PC-3 (cell line): ENCODE measurements around the gene AFF1. TPM values are rescaled to one million over a fixed set of nuclear protein-coding genes. Genes with fewer than 3 reads are reported as not detected.

Source experiments
- ATAC-seq: fragments of 200-7000 bp; cut with Tn5 transposase; 2 replicates; pipeline ENCODE4 v1.9.1; 2020; ENCODE audit warnings: mild to moderate bottlenecking, moderate library complexity
- BruUV-seq: library from RNA; stranded (reverse); fragments of 400-500 nt; replicated peaks from 2 replicates; lab custom pipeline; 2021; lab: Mats Ljungman, UMichigan
- CTCF ChIA-PET: fragments of 300-600 bp; sonication (Branson Sonifier 250); formaldehyde crosslinking; loops from one replicate; lab custom pipeline; 2022; ENCODE audit warnings: antibody characterized with exemption; lab: Charles Lee
- POLR2A ChIA-PET: fragments of 300-600 bp; sonication (Branson Sonifier 250); formaldehyde crosslinking; loops from one replicate; lab custom pipeline; 2022; ENCODE audit warnings: antibody characterized with exemption; ENCODE audit not compliant: unreplicated experiment; lab: Charles Lee
- DNase-seq: peaks from one replicate; pipeline ENCODE4 v3.0.0-alpha.2; 2015
- H2AFZ ChIP-seq: fragments of 300-600 bp; sonication (generic); 2 replicates; pipeline ENCODE4 v1.6.0; 2016; ENCODE audit warnings: antibody characterized with exemption, low read length
- H3F3A ChIP-seq: fragments of 300-600 bp; sonication (generic); one replicate; pipeline ENCODE4 v1.6.0; 2017; ENCODE audit warnings: antibody characterized with exemption, low read length, control low read depth, mild to moderate bottlenecking; ENCODE audit not compliant: unreplicated experiment
- H3K27ac ChIP-seq: fragments of 300-600 bp; sonication (generic); 2 replicates; pipeline ENCODE4 v1.5.1; 2016; ENCODE audit warnings: mild to moderate bottlenecking, low read length
- H3K27me3 ChIP-seq: fragments of 300-600 bp; sonication (generic); 2 replicates; pipeline ENCODE4 v1.6.1; 2016; ENCODE audit warnings: low read length, mixed read lengths
- H3K36me3 ChIP-seq: fragments of 300-600 bp; sonication (generic); 2 replicates; pipeline ENCODE4 v1.6.1; 2016; ENCODE audit warnings: low read depth, mixed run types, low read length, mixed read lengths
- H3K4me1 ChIP-seq: fragments of 300-600 bp; sonication (generic); 2 replicates; pipeline ENCODE4 v1.5.1; 2016; ENCODE audit warnings: low read length; ENCODE audit not compliant: insufficient read depth
- H3K4me2 ChIP-seq: fragments of 300-600 bp; sonication (generic); 2 replicates; pipeline ENCODE4 v1.6.0; 2016; ENCODE audit warnings: low read length
- H3K4me3 ChIP-seq: fragments of 300-600 bp; sonication (generic); 2 replicates; pipeline ENCODE4 v1.5.1; 2016; ENCODE audit warnings: mild to moderate bottlenecking, low read length, mixed read lengths
- H3K79me2 ChIP-seq: fragments of 300-600 bp; sonication (generic); 2 replicates; pipeline ENCODE4 v1.6.1; 2017; ENCODE audit warnings: low read length, mixed read lengths
- H3K9ac ChIP-seq: fragments of 300-600 bp; sonication (generic); 2 replicates; pipeline ENCODE4 v1.6.0; 2016; ENCODE audit warnings: mild to moderate bottlenecking, low read length
- H3K9me2 ChIP-seq: fragments of 300-600 bp; sonication (generic); replicated peaks from 2 replicates; pipeline ENCODE4 v1.6.1; 2016; ENCODE audit warnings: mixed run types, low read length, mixed read lengths
- H3K9me3 ChIP-seq: fragments of 300-600 bp; sonication (generic); 2 replicates; pipeline ENCODE4 v1.6.1; 2016; ENCODE audit warnings: low read length, mixed read lengths
- H4K20me1 ChIP-seq: fragments of 300-600 bp; sonication (generic); 2 replicates; pipeline ENCODE4 v1.6.1; 2016; ENCODE audit warnings: low read length, mixed read lengths
- CTCF ChIP-seq: fragments of 300-600 bp; sonication (generic); conservative IDR thresholded peaks from 2 replicates; pipeline ENCODE4 v1.5.1; 2017; ENCODE audit warnings: antibody characterized with exemption, low read depth, mild to moderate bottlenecking, low read length
- EZH2 ChIP-seq: fragments of 300-600 bp; sonication (generic); IDR thresholded peaks from one replicate; pipeline ENCODE4 v1.6.1; 2017; ENCODE audit warnings: antibody characterized with exemption, mild to moderate bottlenecking, low read length; ENCODE audit not compliant: unreplicated experiment
- EZH2phosphoT487 ChIP-seq: fragments of 300-600 bp; sonication (generic); IDR thresholded peaks from 2 replicates; pipeline ENCODE4 v1.6.1; 2018; ENCODE audit warnings: mild to moderate bottlenecking, antibody characterized with exemption, low read length, borderline replicate concordance
- intact Hi-C: fragments of 100-400 bp; cut with micrococcal nuclease; formaldehyde crosslinking; loops from 2 replicates; pipeline ENCODE4 v1.9.0; 2023
- total RNA-seq: library from RNA; depleted of rRNA; stranded (reverse); fragments of >200 nt; gene quantifications from 2 replicates; pipeline ENCODE4 v1.2.3, GENCODE V29; 2014

Gene AFF1
- total RNA-seq, 1 experiment from 2014 or later = 8.1 TPM

- peaks cover 19% of the 10 kb centered on the region; the same call in 1 of the 2 replicates for H3K36me3 ChIP-seq
- TF ChIP-seq EZH2phosphoT487 = no peak
- TF ChIP-seq EZH2 = no peak
- TF ChIP-seq CTCF = no peak
- BruUV-seq = no TSS peak
- H3K4me3 ChIP-seq = no peak overlapping the region
- no peaks in the 10 kb centered on the region for H3K4me1 ChIP-seq
- no peaks in the 10 kb centered on the region for H3K9me2 ChIP-seq
- H3K79me2 ChIP-seq = no peaks in the 10 kb centered on the region
- no peaks in the 10 kb centered on the region for H4K20me1 ChIP-seq
- no peak overlapping the region for H3K9ac ChIP-seq
- ATAC-seq (no peak), DNase-seq (no peak)
- no peak overlapping the region for H3K4me2 ChIP-seq
- no peaks in the 10 kb centered on the region for H3F3A ChIP-seq
- ChIA-PET POLR2A (no interaction called here), CTCF (no interaction called here)
- H3K27ac ChIP-seq = no peak overlapping the region
- H3K9me3 ChIP-seq = no peaks in the 10 kb centered on the region
- no peak overlapping the region for H2AFZ ChIP-seq
- intact Hi-C loops = no loop called here
- H3K27me3 ChIP-seq = no peaks in the 10 kb centered on the region
Measured at GRCh38 chr4:87130985-87131703, 196.3 kb downstream of the AFF1 start.

- TF ChIP-seq EZH2phosphoT487 (no peak), CTCF (no peak), EZH2 (no peak)
- H3K36me3 ChIP-seq = peaks cover 20% of the 10 kb centered on the region; the same call in 1 of the 2 replicates
- CTCF ChIA-PET = no interaction called here
- no peak for ATAC-seq
- no peaks in the 10 kb centered on the region for H3F3A ChIP-seq
- H3K4me3 ChIP-seq = no peak overlapping the region
- H3K4me1 ChIP-seq = no peaks in the 10 kb centered on the region
- H3K9me3 ChIP-seq = no peaks in the 10 kb centered on the region
- intact Hi-C loops = no loop called here
- no peak overlapping the region for H3K4me2 ChIP-seq
- H3K27me3 ChIP-seq = no peaks in the 10 kb centered on the region
- DNase-seq = no peak
- H3K79me2 ChIP-seq = no peaks in the 10 kb centered on the region
- BruUV-seq = no TSS peak
- H3K9me2 ChIP-seq = no peaks in the 10 kb centered on the region
- no peak overlapping the region for H3K9ac ChIP-seq
- POLR2A ChIA-PET = no interaction called here
- no peaks in the 10 kb centered on the region for H4K20me1 ChIP-seq
- no peak overlapping the region for H3K27ac ChIP-seq
- H2AFZ ChIP-seq = no peak overlapping the region
Measured at GRCh38 chr4:87132035-87132434, 197.2 kb downstream of the AFF1 start.

GRCh38 chr4:87133183-87133582 is 198.4 kb downstream of the AFF1 start:
- no peaks in the 10 kb centered on the region for H3K4me1 ChIP-seq
- no peak overlapping the region for H3K4me3 ChIP-seq
- no peaks in the 10 kb centered on the region for H3F3A ChIP-seq
- intact Hi-C loops = no loop called here
- no peak overlapping the region for H3K9ac ChIP-seq
- H3K79me2 ChIP-seq = no peaks in the 10 kb centered on the region
- no peak for TF ChIP-seq EZH2
- no peak for TF ChIP-seq CTCF
- TF ChIP-seq EZH2phosphoT487 = no peak
- no peaks in the 10 kb centered on the region for H3K27me3 ChIP-seq
- no peak overlapping the region for H3K27ac ChIP-seq
- no peak overlapping the region for H3K4me2 ChIP-seq
- no peak overlapping the region for H2AFZ ChIP-seq
- no TSS peak for BruUV-seq
- DNase-seq (no peak), ATAC-seq (no peak)
- POLR2A ChIA-PET = no interaction called here
- H3K9me2 ChIP-seq = no peaks in the 10 kb centered on the region
- H4K20me1 ChIP-seq = no peaks in the 10 kb centered on the region
- CTCF ChIA-PET = no interaction called here
- peaks cover 13% of the 10 kb centered on the region; the same call in 1 of the 2 replicates for H3K36me3 ChIP-seq
- no peaks in the 10 kb centered on the region for H3K9me3 ChIP-seq
